NB4 (cell line): ENCODE results near the gene SCN1B.

Experiments
- DNase-seq: peaks from one replicate; pipeline ENCODE4 v3.0.0; 2010; ENCODE audit warnings: low read depth
- H3K4me3 ChIP-seq: one replicate; pipeline ENCODE4 v1.5.1; 2011; ENCODE audit warnings: mild to moderate bottlenecking, low read depth, low read length, moderate library complexity
- MAX ChIP-seq: IDR thresholded peaks from 2 replicates; pipeline ENCODE4 v1.6.1; 2011; ENCODE audit warnings: low read depth, low read length
- MYC ChIP-seq: IDR thresholded peaks from 2 replicates; pipeline ENCODE4 v1.6.1; 2011; ENCODE audit warnings: low read depth, low read length
- POLR2A ChIP-seq: IDR thresholded peaks from 2 replicates; pipeline ENCODE4 v1.6.1; 2011; ENCODE audit warnings: mild to moderate bottlenecking; ENCODE audit not compliant: insufficient read length; ENCODE audit errors: extremely low read depth
- TF ChIP-seq, protein P1 (sequence below): IDR thresholded peaks from one replicate; pipeline ENCODE4 v1.5.1; 2012; ENCODE audit warnings: low read depth, low read length

The SCN1B gene

DNA sequence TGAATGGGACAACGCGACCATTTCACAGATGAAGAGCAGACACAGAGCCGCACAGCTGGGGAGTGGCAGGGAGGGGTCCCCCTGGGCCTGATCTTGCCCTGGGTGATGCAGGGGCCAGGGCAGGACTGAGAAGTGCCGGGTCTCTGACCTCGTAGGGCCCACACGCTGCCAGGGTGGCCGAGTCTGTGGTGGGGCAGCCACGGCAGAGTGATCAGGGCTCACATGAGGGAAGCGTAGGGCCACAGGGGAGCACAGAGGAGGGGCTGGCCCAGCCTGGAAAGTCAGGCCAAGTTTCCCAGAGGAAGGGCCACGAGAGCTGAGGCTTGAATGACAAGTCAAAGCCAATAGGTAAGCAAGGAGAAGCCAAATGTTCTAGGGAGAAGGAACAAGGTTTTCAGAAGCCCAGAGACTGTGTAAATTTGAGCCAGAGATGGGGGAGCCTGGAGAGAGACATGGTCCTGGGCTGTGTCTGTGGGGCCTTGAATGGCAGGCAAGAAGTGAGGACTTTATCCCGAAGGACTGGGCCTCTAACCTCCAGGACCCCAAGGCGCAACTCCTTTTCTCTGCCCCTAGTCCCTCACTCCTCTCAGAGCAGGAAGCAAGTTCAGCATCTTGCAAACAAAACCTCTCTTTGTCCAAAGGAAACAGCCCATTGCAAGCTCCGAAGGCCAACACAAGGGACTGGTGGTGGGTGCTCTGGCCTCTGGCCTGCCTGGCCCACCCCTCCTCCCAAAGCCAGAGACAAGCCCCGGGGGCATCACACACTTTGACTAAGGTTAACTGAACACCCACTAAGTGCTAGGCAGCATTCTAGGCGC, 53.6 kb downstream of the SCN1B start:
- TF ChIP-seq, protein P1, sequence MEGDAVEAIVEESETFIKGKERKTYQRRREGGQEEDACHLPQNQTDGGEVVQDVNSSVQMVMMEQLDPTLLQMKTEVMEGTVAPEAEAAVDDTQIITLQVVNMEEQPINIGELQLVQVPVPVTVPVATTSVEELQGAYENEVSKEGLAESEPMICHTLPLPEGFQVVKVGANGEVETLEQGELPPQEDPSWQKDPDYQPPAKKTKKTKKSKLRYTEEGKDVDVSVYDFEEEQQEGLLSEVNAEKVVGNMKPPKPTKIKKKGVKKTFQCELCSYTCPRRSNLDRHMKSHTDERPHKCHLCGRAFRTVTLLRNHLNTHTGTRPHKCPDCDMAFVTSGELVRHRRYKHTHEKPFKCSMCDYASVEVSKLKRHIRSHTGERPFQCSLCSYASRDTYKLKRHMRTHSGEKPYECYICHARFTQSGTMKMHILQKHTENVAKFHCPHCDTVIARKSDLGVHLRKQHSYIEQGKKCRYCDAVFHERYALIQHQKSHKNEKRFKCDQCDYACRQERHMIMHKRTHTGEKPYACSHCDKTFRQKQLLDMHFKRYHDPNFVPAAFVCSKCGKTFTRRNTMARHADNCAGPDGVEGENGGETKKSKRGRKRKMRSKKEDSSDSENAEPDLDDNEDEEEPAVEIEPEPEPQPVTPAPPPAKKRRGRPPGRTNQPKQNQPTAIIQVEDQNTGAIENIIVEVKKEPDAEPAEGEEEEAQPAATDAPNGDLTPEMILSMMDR: no peak
- TF ChIP-seq MYC (no peak), POLR2A (no peak), MAX (no peak)
- H3K4me3 ChIP-seq: no peak overlapping the region
- DNase-seq: no peak

DNA sequence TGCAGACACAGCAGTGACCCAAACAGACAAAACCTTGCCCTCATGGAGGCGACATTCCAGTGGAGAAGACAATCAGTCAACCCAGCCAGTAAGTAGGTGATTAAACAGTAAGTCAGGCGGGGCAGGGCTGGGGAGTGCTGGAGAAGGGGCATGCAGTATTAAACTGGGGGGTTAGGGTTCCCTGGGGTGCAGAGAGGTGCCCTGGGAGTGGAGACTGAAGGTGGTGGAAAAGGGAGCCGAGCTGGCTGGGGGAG, 54.2 kb downstream of the SCN1B start:
- no peak for DNase-seq
- TF ChIP-seq MYC (no peak), POLR2A (no peak), MAX (no peak)
- TF ChIP-seq, protein P1: no peak
- no peak overlapping the region for H3K4me3 ChIP-seq

GRCh38 chr19:35085947-35086346, 55.7 kb downstream of the SCN1B start:
- DNase-seq: no peak
- no peak for TF ChIP-seq MYC
- TF ChIP-seq, protein P1: no peak
- no peak for TF ChIP-seq POLR2A
- no peak for TF ChIP-seq MAX

DNA sequence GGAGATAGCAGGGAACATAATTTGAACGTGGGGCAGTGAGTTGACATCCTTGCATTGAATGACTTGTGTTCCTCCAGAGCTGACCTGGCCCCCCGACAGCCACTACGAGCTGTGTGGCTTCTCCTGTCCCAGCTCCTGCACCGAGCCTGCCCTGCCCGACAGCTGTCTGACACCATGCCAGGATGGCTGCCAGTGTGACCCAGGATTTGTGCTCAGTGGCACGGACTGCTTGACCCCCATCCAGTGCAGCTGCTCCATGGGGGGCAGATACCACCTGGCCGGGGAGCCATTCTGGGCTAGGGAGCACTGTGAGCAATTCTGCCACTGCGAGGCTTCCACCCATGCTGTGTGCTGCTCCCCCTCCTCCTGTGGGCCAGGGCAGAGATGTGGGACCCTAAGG, 56.2 kb downstream of the SCN1B start:
- TF ChIP-seq MAX: no peak
- TF ChIP-seq MYC: no peak
- no peak for TF ChIP-seq POLR2A
- TF ChIP-seq, protein P1: no peak
- H3K4me3 ChIP-seq: no peak overlapping the region
- no peak for DNase-seq

More at GRCh38 chr19:35085947-35086346, 55.7 kb downstream of the SCN1B start:
- no peak overlapping the region for H3K4me3 ChIP-seq

DNA sequence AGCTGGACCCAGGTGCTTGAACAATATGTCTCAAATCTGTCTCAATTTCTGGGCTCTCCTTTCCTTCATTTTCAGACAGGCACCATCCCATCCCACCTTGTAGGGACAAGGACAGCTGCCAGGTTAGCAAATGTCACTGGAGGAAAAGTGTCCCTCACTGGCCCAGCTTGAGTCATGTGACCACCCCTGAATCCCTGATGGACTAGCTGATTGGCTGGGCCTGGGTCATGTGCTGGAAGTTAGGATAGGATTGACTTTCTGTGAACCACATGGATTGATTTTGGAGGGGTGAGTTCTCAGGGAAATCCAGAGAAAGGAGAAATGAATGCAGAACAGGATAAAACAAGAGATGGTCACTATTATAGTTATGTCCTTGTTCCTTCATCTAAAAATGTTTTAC, 57.1 kb downstream of the SCN1B start:
- TF ChIP-seq POLR2A (no peak), MYC (no peak), MAX (no peak)
- TF ChIP-seq, protein P1: no peak
- DNase-seq: no peak
- no peak overlapping the region for H3K4me3 ChIP-seq
